GM12801 (cell line): ENCODE measurements around the gene RUFY2.

Experiments
- CTCF ChIP-seq: IDR thresholded peaks from one replicate; pipeline ENCODE4 v1.5.1; 2011; ENCODE audit warnings: control low read depth; ENCODE audit not compliant: insufficient read length; ENCODE audit errors: extremely low read depth

The RUFY2 gene

DNA sequence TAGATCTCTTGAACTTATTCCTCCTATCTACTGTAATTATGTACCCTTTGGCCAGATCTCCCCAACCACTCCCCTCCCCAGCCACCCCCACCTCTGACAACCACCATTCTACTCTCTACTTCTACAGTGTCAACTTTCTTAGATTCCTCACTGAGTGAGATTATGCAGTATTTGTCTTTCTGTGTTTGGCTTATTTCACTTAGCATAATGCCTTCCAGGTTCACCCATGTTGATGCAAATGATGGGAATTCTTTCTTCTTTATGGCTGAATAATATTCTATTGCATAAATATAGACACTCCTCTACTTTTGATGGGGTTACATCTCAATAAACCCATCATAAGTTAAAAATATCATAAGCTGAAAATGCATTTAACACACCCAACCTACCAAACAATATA, 96.5 kb downstream of the RUFY2 start:
- no peak for TF ChIP-seq CTCF

- TF ChIP-seq CTCF = no peak
Observed at GRCh38 chr10:68305854-68306253, 101.2 kb downstream of the RUFY2 start.

- TF ChIP-seq CTCF = no peak
Observed at GRCh38 chr10:68303849-68304412, 103.1 kb downstream of the RUFY2 start.

- TF ChIP-seq CTCF = no peak
Observed at GRCh38 chr10:68302871-68303270, 104.2 kb downstream of the RUFY2 start.

DNA sequence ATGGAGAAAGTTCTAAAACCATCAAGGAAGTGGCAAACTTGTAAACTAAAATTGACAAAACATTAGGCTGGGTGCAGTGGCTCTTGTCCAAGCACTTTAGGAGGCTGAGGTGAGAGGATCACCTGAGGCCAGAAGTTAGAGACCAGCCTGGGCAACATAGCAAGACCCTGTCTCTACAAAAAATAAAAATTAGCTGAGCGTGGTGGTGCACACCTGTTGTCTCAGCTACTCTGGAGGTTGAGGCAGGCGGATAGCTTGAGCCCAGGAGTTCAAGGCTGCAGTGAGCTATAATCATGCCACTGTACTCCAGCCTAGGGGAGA, 104.6 kb downstream of the RUFY2 start:
- no peak for TF ChIP-seq CTCF

DNA sequence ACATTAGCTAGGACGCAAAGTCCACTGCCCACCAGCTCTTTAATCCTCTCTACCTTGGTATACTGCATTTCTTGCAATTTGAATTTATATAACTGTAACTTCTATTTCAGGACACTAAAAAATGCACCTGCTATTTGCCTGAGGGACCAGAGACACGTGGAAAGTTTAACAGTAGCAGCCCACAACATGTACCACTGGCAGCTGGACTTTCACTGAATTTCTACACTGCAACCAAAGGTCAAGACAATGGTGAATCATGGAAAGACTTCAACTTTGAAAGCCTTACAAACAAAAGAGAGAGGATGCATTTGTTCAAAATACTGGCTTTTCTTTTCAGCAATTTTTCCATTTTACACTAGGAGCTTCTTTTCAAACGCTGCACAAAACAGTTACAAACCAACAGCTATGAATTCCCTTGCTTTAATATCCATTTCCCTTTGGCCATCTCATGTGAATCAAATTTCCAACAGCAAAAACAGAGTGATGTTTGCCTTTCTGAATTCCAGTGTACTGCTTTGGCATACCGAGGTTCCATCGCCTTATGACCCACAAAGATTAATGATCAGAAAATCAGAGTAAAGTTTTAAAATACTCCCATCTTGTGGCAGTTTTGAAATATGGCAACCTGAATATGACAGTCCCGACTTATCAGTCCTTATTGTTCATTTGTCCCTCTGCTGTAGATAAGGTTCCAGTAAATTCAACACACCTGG, 105.1 kb downstream of the RUFY2 start:
- no peak for TF ChIP-seq CTCF

DNA sequence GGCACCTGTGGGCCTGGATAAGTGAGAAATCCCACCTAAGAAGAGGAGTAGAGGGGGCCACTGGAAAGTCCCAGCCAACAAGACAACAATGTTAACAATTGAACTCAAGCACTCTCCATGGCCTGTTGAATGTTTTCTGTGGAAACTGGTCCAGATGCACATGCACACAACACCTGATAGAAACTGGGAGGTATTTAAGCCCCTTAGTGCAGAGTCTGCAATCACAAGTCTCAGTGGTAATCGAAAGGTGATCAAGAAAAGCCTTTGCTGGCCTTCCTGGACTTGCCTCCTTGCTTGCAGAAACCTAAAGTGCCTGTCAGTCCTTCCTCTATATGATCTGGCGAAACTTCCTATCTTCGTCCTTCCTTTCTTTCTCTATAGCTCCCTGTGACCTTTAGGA, 105.8 kb downstream of the RUFY2 start:
- no peak for TF ChIP-seq CTCF
